Daoy (cell line): ENCODE measurements around the gene ZIK1. TPM values are rescaled to one million over a fixed set of nuclear protein-coding genes. Genes with fewer than 3 reads are reported as not detected.
A peak's percentile ranks its signal among the peaks of the same experiment; 100 is the strongest.

ENCODE experiments used
- DNase-seq: peaks from one replicate; pipeline ENCODE4 v3.0.0-alpha.2; 2015; ENCODE audit warnings: low read depth
- total RNA-seq: library from RNA; depleted of rRNA; stranded (reverse); fragments of >200 nt; shearing (Covaris generic); gene quantifications from 2 replicates; pipeline ENCODE4 v1.2.3, GENCODE V29; 2014; rRNA removed

The ZIK1 gene
- total RNA-seq, 1 experiment from 2014 or later: 12.5 TPM

- DNase-seq: no peak
Observed at GRCh38 chr19:57611113-57611512, 27.2 kb downstream of the ZIK1 start.

- peak; percentile 90 for DNase-seq
Observed at GRCh38 chr19:57613941-57614743, 30.2 kb downstream of the ZIK1 start, which contains the start of gene ZNF134. Gene ZNF134 (plus strand): TSS chr19:57614242. CDS start chr19:57619469, 5,227 bp downstream.

GRCh38 chr19:57615346-57615745, 31.4 kb downstream of the ZIK1 start:
- no peak for DNase-seq

GRCh38 chr19:57620673-57621348, 36.9 kb downstream of the ZIK1 start:
- no peak for DNase-seq

GRCh38 chr19:57623091-57623490, 39.1 kb downstream of the ZIK1 start:
- DNase-seq: no peak

- peak; percentile 94 for DNase-seq
Observed at GRCh38 chr19:57632987-57633831, 49.3 kb downstream of the ZIK1 start, which contains the start of gene ZNF211. Gene ZNF211 (plus strand): TSS chr19:57633168. CDS start chr19:57633347, 179 bp downstream.

- no peak for DNase-seq
Observed at GRCh38 chr19:57633832-57634131, 49.8 kb downstream of the ZIK1 start.

GRCh38 chr19:57637379-57637778, 53.4 kb downstream of the ZIK1 start:
- no peak for DNase-seq

GRCh38 chr19:57641715-57642234, 57.8 kb downstream of the ZIK1 start:
- no peak for DNase-seq

GRCh38 chr19:57642396-57643046, 58.6 kb downstream of the ZIK1 start:
- DNase-seq: no peak

Other genes starting within 250 kb of the ZIK1 start
- gene ZNF304, start 232.9 kb upstream of the ZIK1 start, total RNA-seq: 5.7 and 6.2 TPM in 2 replicates
- gene TRAPPC2B, start 220.6 kb upstream of the ZIK1 start, total RNA-seq: 24.1 and 24.9 TPM in 2 replicates
- gene ZNF547, start 220.6 kb upstream of the ZIK1 start, total RNA-seq: 2.6 and 3.4 TPM in 2 replicates
- 13.4 and 17.3 TPM in 2 replicates for gene ZNF548, start 194.3 kb upstream of the ZIK1 start, total RNA-seq
- gene ZNF17, start 173.0 kb upstream of the ZIK1 start, total RNA-seq: 7.9 and 8.0 TPM in 2 replicates
- gene ZNF749, start 148.8 kb upstream of the ZIK1 start, total RNA-seq: 11.2 and 16.2 TPM in 2 replicates
- gene VN1R1, start 127.0 kb upstream of the ZIK1 start, total RNA-seq: not detected in 2 replicates
- 9.8 and 12.2 TPM in 2 replicates for gene ZNF772, start 106.6 kb upstream of the ZIK1 start, total RNA-seq
- 2.8 and 8.4 TPM in 2 replicates for gene ZNF419, start 96.4 kb upstream of the ZIK1 start, total RNA-seq
- gene ZNF773, start 84.2 kb upstream of the ZIK1 start, total RNA-seq: 5.8 and 6.3 TPM in 2 replicates
- gene ZNF549, start 56.8 kb upstream of the ZIK1 start, total RNA-seq: 3.4 and 4.0 TPM in 2 replicates
- 9.7 and 34.5 TPM in 2 replicates for gene ZNF550, start 24.3 kb upstream of the ZIK1 start, total RNA-seq
- 2.9 and 5.1 TPM in 2 replicates for gene ZNF416, start 5.2 kb upstream of the ZIK1 start, total RNA-seq
- 7.5 and 15.1 TPM in 2 replicates for gene ZNF530, start 15.7 kb downstream of the ZIK1 start, total RNA-seq
- 17.0 and 22.9 TPM in 2 replicates for gene ZNF134, start 30.1 kb downstream of the ZIK1 start, total RNA-seq
- 7.4 and 9.8 TPM in 2 replicates for gene ZNF211, start 49.0 kb downstream of the ZIK1 start, total RNA-seq
- not detected in 2 replicates for gene ZSCAN4, start 84.8 kb downstream of the ZIK1 start, total RNA-seq
- 16.6 and 17.5 TPM in 2 replicates for gene ZNF551, start 97.8 kb downstream of the ZIK1 start, total RNA-seq
- not detected in 2 replicates for gene ZNF154, start 125.1 kb downstream of the ZIK1 start, total RNA-seq
- 2.5 and 3.8 TPM in 2 replicates for gene ZNF671, start 143.5 kb downstream of the ZIK1 start, total RNA-seq
- gene ZNF776, start 162.7 kb downstream of the ZIK1 start, total RNA-seq: 8.1 and 17.7 TPM in 2 replicates
- gene ZNF586, start 185.5 kb downstream of the ZIK1 start, total RNA-seq: 12.8 and 13.3 TPM in 2 replicates
- 4.4 and 4.5 TPM in 2 replicates for gene ZNF552, start 230.8 kb downstream of the ZIK1 start, total RNA-seq
- 14.9 and 16.9 TPM in 2 replicates for gene ZNF587B, start 246.2 kb downstream of the ZIK1 start, total RNA-seq